ENCODE measurements around the gene HUWE1.
"Not testable (repeated sequence)": the region's sequence is repeated elsewhere in the genome, so short reads cannot be mapped to it uniquely, and the experiment has no call there.

Gene HUWE1

GRCh38 chrX:53599781-53600396 is 86.6 kb downstream of the HUWE1 start:
- DNase-seq = no peak

GRCh38 chrX:53598169-53598568 is 88.3 kb downstream of the HUWE1 start:
- DNase-seq = no peak

- no peak for DNase-seq
These were observed 91.2 kb downstream of the HUWE1 start for GRCh38 chrX:53595266-53595810.

GRCh38 chrX:53594354-53594753 is 92.2 kb downstream of the HUWE1 start:
- DNase-seq = no peak

GRCh38 chrX:53587795-53588420 is 98.6 kb downstream of the HUWE1 start:
- DNase-seq = no peak

- no peak for DNase-seq
These were observed 101.6 kb downstream of the HUWE1 start for GRCh38 chrX:53584891-53585290.

GRCh38 chrX:53583571-53583970 is 102.9 kb downstream of the HUWE1 start:
- DNase-seq = no peak

- no peak for DNase-seq
These were observed 105.6 kb downstream of the HUWE1 start for GRCh38 chrX:53580742-53581504.

GRCh38 chrX:53571494-53571893 is 115.0 kb downstream of the HUWE1 start:
- DNase-seq = no peak

GRCh38 chrX:53563324-53563723 is 123.2 kb downstream of the HUWE1 start:
- no peak for DNase-seq

- no peak for DNase-seq
These were observed 124.6 kb downstream of the HUWE1 start for GRCh38 chrX:53561912-53562311.

- DNase-seq = no peak
These were observed 127.9 kb downstream of the HUWE1 start for GRCh38 chrX:53558646-53559045.

GRCh38 chrX:53556868-53557267 is 129.7 kb downstream of the HUWE1 start:
- no peak for DNase-seq

GRCh38 chrX:53550756-53551463 is 135.6 kb downstream of the HUWE1 start:
- no peak for DNase-seq

GRCh38 chrX:53547668-53548067 is 138.9 kb downstream of the HUWE1 start:
- no peak for DNase-seq

GRCh38 chrX:53544936-53545335 is 141.6 kb downstream of the HUWE1 start:
- no peak for DNase-seq

GRCh38 chrX:53538781-53539180 is 147.7 kb downstream of the HUWE1 start:
- DNase-seq = no peak

GRCh38 chrX:53531255-53531966 is 155.1 kb downstream of the HUWE1 start:
- not testable (repeated sequence) for DNase-seq

- DNase-seq = no peak
These were observed 159.5 kb downstream of the HUWE1 start for GRCh38 chrX:53526999-53527398.

GRCh38 chrX:53511322-53511721 is 175.2 kb downstream of the HUWE1 start:
- no peak for DNase-seq

GRCh38 chrX:53504035-53504434 is 182.5 kb downstream of the HUWE1 start:
- not testable (repeated sequence) for DNase-seq

- no peak for DNase-seq
These were observed 192.1 kb downstream of the HUWE1 start for GRCh38 chrX:53494436-53494835.

GRCh38 chrX:53486285-53486684 is 200.2 kb downstream of the HUWE1 start:
- no peak for DNase-seq

Measured in stimulated activated naive CD4-positive, alpha-beta T cell (primary cell).